Effector memory CD4-positive, alpha-beta T cell (primary cell): ENCODE data around the gene SRSF7.
A peak's percentile ranks its signal among the peaks of the same experiment; 100 is the strongest.

Experiments used
- DNase-seq, 3 donors: peaks; one replicate each; pipeline ENCODE4 v3.0.0-alpha.2; 2020
- H3K27ac ChIP-seq: 2 replicates; pipeline ENCODE4 v1.7.0; 2013; ENCODE audit warnings: mild to moderate bottlenecking, low read length, moderate library complexity; ENCODE audit not compliant: insufficient read depth, poor library complexity, severe bottlenecking
- H3K27me3 ChIP-seq: replicated peaks from 2 replicates; pipeline ENCODE4 v1.7.0; 2013; ENCODE audit warnings: mild to moderate bottlenecking, low read length; ENCODE audit not compliant: insufficient read depth, control insufficient read depth, poor library complexity, severe bottlenecking
- H3K36me3 ChIP-seq: 2 replicates; pipeline ENCODE4 v1.7.0; 2013; ENCODE audit warnings: mild to moderate bottlenecking, low read length, moderate library complexity; ENCODE audit not compliant: control insufficient read depth, insufficient read depth
- H3K4me1 ChIP-seq: 2 replicates; pipeline ENCODE4 v1.7.0; 2013; ENCODE audit warnings: low read length, mild to moderate bottlenecking; ENCODE audit not compliant: control insufficient read depth, insufficient read depth, poor library complexity, severe bottlenecking
- H3K4me3 ChIP-seq: 2 replicates; pipeline ENCODE4 v1.7.0; 2013; ENCODE audit warnings: low read length, low read depth, mild to moderate bottlenecking; ENCODE audit not compliant: insufficient read depth, poor library complexity, severe bottlenecking
- H3K9me3 ChIP-seq: 2 replicates; pipeline ENCODE4 v1.7.0; 2013; ENCODE audit warnings: mild to moderate bottlenecking, low read length, moderate library complexity; ENCODE audit not compliant: control insufficient read depth

The SRSF7 gene

DNA sequence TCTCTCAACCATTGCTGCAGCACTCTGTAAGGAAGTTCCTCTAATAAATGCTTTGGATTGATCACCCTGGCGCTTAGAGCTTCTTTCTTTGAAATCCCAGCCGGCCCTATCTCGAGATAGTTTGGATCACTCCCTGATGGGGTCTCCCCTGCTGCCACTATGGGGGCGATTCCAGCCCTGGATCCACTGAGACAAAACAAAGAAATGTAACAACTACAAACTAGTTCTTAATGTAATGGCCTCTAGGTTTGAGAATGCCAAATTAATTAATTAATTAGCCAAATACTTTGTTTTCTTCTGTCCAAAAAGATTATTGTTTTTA is 15.2 kb downstream of the SRSF7 start:
- peaks cover under 1% of the 10 kb centered on the region for H3K4me1 ChIP-seq
- H3K36me3 ChIP-seq, result peaks cover 44% of the 10 kb centered on the region
- H3K27me3 ChIP-seq, result no peaks in the 10 kb centered on the region
- no peak for DNase-seq
- no peak overlapping the region for H3K4me3 ChIP-seq
- H3K27ac ChIP-seq, result no peak overlapping the region
- no peaks in the 10 kb centered on the region for H3K9me3 ChIP-seq

GRCh38 chr2:38734299-38735058 is 16.7 kb downstream of the SRSF7 start:
- no peaks in the 10 kb centered on the region for H3K4me1 ChIP-seq
- H3K9me3 ChIP-seq, result no peaks in the 10 kb centered on the region
- no peaks in the 10 kb centered on the region for H3K27me3 ChIP-seq
- peaks cover 55% of the 10 kb centered on the region for H3K36me3 ChIP-seq
- DNase-seq, result no peak
- H3K4me3 ChIP-seq, result no peak overlapping the region
- no peak overlapping the region for H3K27ac ChIP-seq

DNA sequence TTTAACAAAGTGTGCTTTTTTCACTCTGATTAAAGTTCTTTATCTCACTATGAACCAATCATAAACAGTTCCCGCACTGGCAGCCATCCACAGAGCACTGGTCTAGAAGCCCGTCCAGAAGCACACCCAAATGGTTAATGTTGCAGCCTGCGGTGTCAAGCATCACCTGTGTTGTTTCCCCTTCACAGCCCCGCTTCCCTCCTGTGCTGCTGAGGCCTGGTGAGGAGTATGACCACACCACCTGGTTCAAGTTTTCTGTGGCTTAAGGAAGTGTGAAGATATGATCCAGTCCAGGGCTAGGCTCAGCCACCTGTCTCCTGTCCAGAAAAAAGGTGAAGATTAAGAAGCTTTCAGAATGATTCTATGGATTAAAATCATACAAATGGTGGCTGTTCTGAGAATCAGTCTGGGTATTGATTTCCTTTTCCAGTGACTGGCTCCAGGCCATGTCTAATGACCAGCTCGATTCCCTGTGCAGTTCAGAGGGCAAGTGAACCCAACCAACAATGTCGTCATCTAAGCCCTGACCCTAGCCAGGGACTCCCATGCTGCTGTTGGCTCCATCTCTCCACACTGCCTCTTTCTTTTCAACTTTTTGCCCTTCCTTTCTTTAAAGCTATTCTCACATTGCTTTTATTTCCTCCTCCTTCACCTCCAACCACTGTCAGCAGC is 17.7 kb downstream of the SRSF7 start:
- Histone ChIP-seq H3K9me3 (no peaks in the 10 kb centered on the region), H3K27me3 (no peaks in the 10 kb centered on the region), H3K4me1 (no peaks in the 10 kb centered on the region), H3K27ac (no peak overlapping the region), H3K36me3 (peaks cover 55% of the 10 kb centered on the region), H3K4me3 (no peak overlapping the region)
- DNase-seq, result no peak

DNA sequence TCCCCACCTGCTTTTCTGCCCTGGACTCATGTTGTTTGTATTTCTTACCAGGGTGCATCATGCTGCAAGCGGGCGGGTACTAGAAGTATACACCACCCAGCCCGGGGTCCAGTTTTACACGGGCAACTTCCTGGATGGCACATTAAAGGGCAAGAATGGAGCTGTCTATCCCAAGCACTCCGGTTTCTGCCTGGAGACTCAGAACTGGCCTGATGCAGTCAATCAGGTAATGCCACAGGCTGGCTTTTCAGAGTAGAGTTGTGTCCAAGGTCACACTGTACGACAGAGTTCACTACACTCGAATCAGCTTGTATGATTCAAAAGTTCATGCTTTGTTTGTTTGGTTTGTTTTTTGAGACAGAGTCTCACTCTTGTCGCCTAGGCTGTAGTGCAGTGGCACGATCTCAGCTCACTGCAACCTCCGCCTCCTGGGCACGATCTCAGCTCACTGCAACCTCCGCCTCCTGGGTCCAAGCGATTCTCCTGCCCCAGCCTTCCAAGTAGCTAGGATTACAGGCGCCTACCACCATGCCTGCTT is 19.4 kb downstream of the SRSF7 start:
- no peak for DNase-seq
- H3K27me3 ChIP-seq, result no peaks in the 10 kb centered on the region

GRCh38 chr2:38731090-38731489 is 20.1 kb downstream of the SRSF7 start:
- H3K9me3 ChIP-seq, result no peaks in the 10 kb centered on the region
- no peaks in the 10 kb centered on the region for H3K4me1 ChIP-seq
- H3K4me3 ChIP-seq, result no peak overlapping the region
- peaks cover 49% of the 10 kb centered on the region for H3K36me3 ChIP-seq
- no peak overlapping the region for H3K27ac ChIP-seq
- DNase-seq, result no peak
- no peaks in the 10 kb centered on the region for H3K27me3 ChIP-seq

More for the DNA sequence above, 19.4 kb downstream of the SRSF7 start:
- H3K36me3 ChIP-seq, result peaks cover 49% of the 10 kb centered on the region
- H3K4me1 ChIP-seq, result no peaks in the 10 kb centered on the region
- no peaks in the 10 kb centered on the region for H3K9me3 ChIP-seq
- H3K27ac ChIP-seq, result no peak overlapping the region
- no peak overlapping the region for H3K4me3 ChIP-seq

- Histone ChIP-seq H3K27ac (no peak overlapping the region), H3K36me3 (peaks cover 35% of the 10 kb centered on the region)
- no peak for DNase-seq
Observed at GRCh38 chr2:38728694-38729093, 22.5 kb downstream of the SRSF7 start.

GRCh38 chr2:38727661-38728060 is 23.5 kb downstream of the SRSF7 start:
- Histone ChIP-seq H3K27ac (no peak overlapping the region), H3K36me3 (peaks cover 26% of the 10 kb centered on the region), H3K4me3 (no peak overlapping the region), H3K9me3 (no peaks in the 10 kb centered on the region), H3K27me3 (no peaks in the 10 kb centered on the region), H3K4me1 (peaks cover 7% of the 10 kb centered on the region)
- DNase-seq, result no peak

More at GRCh38 chr2:38728694-38729093, 22.5 kb downstream of the SRSF7 start:
- no peak overlapping the region for H3K4me3 ChIP-seq
- no peaks in the 10 kb centered on the region for H3K27me3 ChIP-seq
- H3K9me3 ChIP-seq, result no peaks in the 10 kb centered on the region
- no peaks in the 10 kb centered on the region for H3K4me1 ChIP-seq

- peak overlapping the region; percentile 59 for H3K27ac ChIP-seq
- DNase-seq, result no peak
- peaks cover 3% of the 10 kb centered on the region for H3K36me3 ChIP-seq
- H3K4me3 ChIP-seq, result no peak overlapping the region
- peaks cover 18% of the 10 kb centered on the region for H3K4me1 ChIP-seq
- H3K9me3 ChIP-seq, result no peaks in the 10 kb centered on the region
- no peaks in the 10 kb centered on the region for H3K27me3 ChIP-seq
Observed at GRCh38 chr2:38723173-38723572, 28.0 kb downstream of the SRSF7 start.

DNA sequence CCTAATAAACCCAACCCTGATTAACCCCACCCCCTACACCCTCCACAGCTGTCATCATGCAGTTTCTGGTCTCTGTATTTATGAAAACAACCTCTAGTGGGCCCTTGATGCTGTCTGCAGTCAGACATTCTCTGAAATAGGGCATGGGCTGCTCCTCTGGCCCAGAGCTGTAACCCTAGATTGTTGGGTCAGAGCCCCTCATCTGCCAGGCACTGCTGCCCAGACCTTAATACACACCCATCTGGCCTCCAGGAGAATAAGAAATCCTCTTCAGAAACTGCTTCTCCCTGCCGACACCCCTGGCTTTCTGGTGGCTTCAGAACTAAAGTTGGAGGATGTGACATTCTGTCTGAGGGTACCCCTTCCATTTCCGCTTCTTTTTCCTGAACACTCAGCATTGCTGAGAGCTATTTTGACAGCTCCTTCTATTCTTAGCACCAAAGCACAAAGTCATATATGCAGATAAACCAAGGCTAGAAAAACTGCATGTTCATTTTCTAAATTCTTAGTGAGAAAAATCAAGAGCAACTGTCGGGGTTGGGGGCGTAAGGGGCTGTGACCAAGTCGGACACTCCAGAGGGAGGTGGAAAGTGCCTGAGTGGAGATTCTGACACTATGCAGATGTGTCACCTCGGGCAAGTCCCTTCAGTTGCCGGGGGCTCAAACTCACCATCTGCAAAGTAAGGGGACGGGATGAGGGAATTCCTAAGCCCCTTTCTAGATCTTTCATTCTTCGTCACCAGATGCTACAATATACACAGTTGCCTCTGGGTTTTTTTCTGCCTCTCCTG is 28.7 kb downstream of the SRSF7 start:
- peaks cover 18% of the 10 kb centered on the region for H3K4me1 ChIP-seq
- H3K27me3 ChIP-seq, result no peaks in the 10 kb centered on the region
- DNase-seq, result peak in 1 of 3 donors; percentile 31
- peak overlapping the region; percentile 59 for H3K27ac ChIP-seq
- peak overlapping the region; percentile 25 for H3K4me3 ChIP-seq
- H3K36me3 ChIP-seq, result peaks cover 3% of the 10 kb centered on the region
- no peaks in the 10 kb centered on the region for H3K9me3 ChIP-seq
